HG03097 (cell line): ENCODE measurements around the gene BFSP2.
"Not testable (repeated sequence)": the region's sequence is repeated elsewhere in the genome, so short reads cannot be mapped to it uniquely, and the experiment has no call there.

Experiments used
- ATAC-seq: cut with Tn5 transposase; IDR thresholded peaks from one replicate; pipeline ENCODE4 v1.9.1; 2021; ENCODE audit not compliant: unreplicated experiment, low FRiP score

Gene BFSP2

GRCh38 chr3:133477487-133477886, 77.6 kb downstream of the BFSP2 start:
- peak; percentile 33 for ATAC-seq

GRCh38 chr3:133478624-133479023, 78.8 kb downstream of the BFSP2 start:
- ATAC-seq, result no peak

GRCh38 chr3:133479401-133479800, 79.5 kb downstream of the BFSP2 start:
- no peak for ATAC-seq

GRCh38 chr3:133479895-133480669, 80.2 kb downstream of the BFSP2 start:
- ATAC-seq, result no peak

- not testable (repeated sequence) for ATAC-seq
Measured at GRCh38 chr3:133482474-133482873, 82.6 kb downstream of the BFSP2 start.

GRCh38 chr3:133486658-133487057, 86.8 kb downstream of the BFSP2 start:
- ATAC-seq, result no peak

- no peak for ATAC-seq
Measured at GRCh38 chr3:133487204-133487603, 87.3 kb downstream of the BFSP2 start.

GRCh38 chr3:133487920-133488540, 88.2 kb downstream of the BFSP2 start:
- ATAC-seq, result no peak

- ATAC-seq, result no peak
Measured at GRCh38 chr3:133488785-133489367, 89.0 kb downstream of the BFSP2 start.

- ATAC-seq, result no peak
Measured at GRCh38 chr3:133489466-133490085, 89.7 kb downstream of the BFSP2 start.

- ATAC-seq, result peak; percentile 83
Measured at GRCh38 chr3:133490468-133491351, 90.9 kb downstream of the BFSP2 start.

- ATAC-seq, result no peak
Measured at GRCh38 chr3:133491481-133492059, 91.7 kb downstream of the BFSP2 start.

- ATAC-seq, result no peak
Measured at GRCh38 chr3:133492159-133492741, 92.4 kb downstream of the BFSP2 start.

- ATAC-seq, result no peak
Measured at GRCh38 chr3:133494469-133494868, 94.6 kb downstream of the BFSP2 start.

GRCh38 chr3:133502542-133502941, 102.7 kb downstream of the BFSP2 start:
- not testable (repeated sequence) for ATAC-seq

- no peak for ATAC-seq
Measured at GRCh38 chr3:133503409-133503808, 103.6 kb downstream of the BFSP2 start.

GRCh38 chr3:133504736-133505135, 104.9 kb downstream of the BFSP2 start:
- ATAC-seq, result no peak

GRCh38 chr3:133505813-133506212, 106.0 kb downstream of the BFSP2 start:
- peak; percentile 32 for ATAC-seq

- ATAC-seq, result peak; percentile 84
Measured at GRCh38 chr3:133506215-133506901, 106.5 kb downstream of the BFSP2 start.
